ENCODE measurements around the gene CIB4. TPM values are rescaled to one million over a fixed set of nuclear protein-coding genes. Genes with fewer than 3 reads are reported as not detected.

CIB4 gene
- total RNA-seq, 2 experiments from 2014 or later = not detected

GRCh38 chr2:26614216-26615138 lies 26.7 kb downstream of the CIB4 start:
- Mint-ChIP-seq H3K27me3 (peaks cover 4% of the 10 kb centered on the region), H3K27ac (no peak overlapping the region), H3K36me3 (no peaks in the 10 kb centered on the region), H3K4me3 (no peak overlapping the region), H3K9me3 (no peaks in the 10 kb centered on the region), H3K4me1 (peaks cover 9% of the 10 kb centered on the region)
- no peak for DNase-seq

GRCh38 chr2:26613241-26614215 lies 27.6 kb downstream of the CIB4 start:
- H3K4me3 Mint-ChIP-seq = no peak overlapping the region
- no peak overlapping the region for H3K27ac Mint-ChIP-seq
- DNase-seq = no peak
- peaks cover 17% of the 10 kb centered on the region for H3K4me1 Mint-ChIP-seq
- H3K9me3 Mint-ChIP-seq = no peaks in the 10 kb centered on the region
- H3K36me3 Mint-ChIP-seq = no peaks in the 10 kb centered on the region
- no peaks in the 10 kb centered on the region for H3K27me3 Mint-ChIP-seq

GRCh38 chr2:26612522-26613240 lies 28.5 kb downstream of the CIB4 start:
- H3K9me3 Mint-ChIP-seq = no peaks in the 10 kb centered on the region
- no peak overlapping the region for H3K27ac Mint-ChIP-seq
- H3K4me1 Mint-ChIP-seq = peaks cover 17% of the 10 kb centered on the region
- no peak for DNase-seq
- no peaks in the 10 kb centered on the region for H3K36me3 Mint-ChIP-seq
- H3K4me3 Mint-ChIP-seq = no peak overlapping the region
- no peaks in the 10 kb centered on the region for H3K27me3 Mint-ChIP-seq

- Mint-ChIP-seq H3K4me3 (no peak overlapping the region), H3K27ac (no peak overlapping the region), H3K4me1 (peaks cover 17% of the 10 kb centered on the region), H3K27me3 (no peaks in the 10 kb centered on the region), H3K9me3 (no peaks in the 10 kb centered on the region), H3K36me3 (no peaks in the 10 kb centered on the region)
- DNase-seq = no peak
Observed at GRCh38 chr2:26612034-26612433, 29.1 kb downstream of the CIB4 start.

GRCh38 chr2:26610504-26611335 lies 30.4 kb downstream of the CIB4 start:
- Mint-ChIP-seq H3K4me3 (no peak overlapping the region), H3K27me3 (no peaks in the 10 kb centered on the region)
- no peak for DNase-seq

GRCh38 chr2:26609839-26610277 lies 31.3 kb downstream of the CIB4 start:
- no peak for DNase-seq
- peak overlapping the region; percentile 20 for H3K27ac Mint-ChIP-seq
- H3K27me3 Mint-ChIP-seq = no peaks in the 10 kb centered on the region
- no peaks in the 10 kb centered on the region for H3K36me3 Mint-ChIP-seq
- H3K4me3 Mint-ChIP-seq = no peak overlapping the region
- no peaks in the 10 kb centered on the region for H3K9me3 Mint-ChIP-seq
- peaks cover 17% of the 10 kb centered on the region for H3K4me1 Mint-ChIP-seq

More at GRCh38 chr2:26610504-26611335, 30.4 kb downstream of the CIB4 start:
- Mint-ChIP-seq H3K36me3 (no peaks in the 10 kb centered on the region), H3K27ac (peak overlapping the region; percentile 49), H3K9me3 (no peaks in the 10 kb centered on the region), H3K4me1 (peaks cover 17% of the 10 kb centered on the region)

- no peak for DNase-seq
- no peak overlapping the region for H3K4me3 Mint-ChIP-seq
- no peak overlapping the region for H3K27ac Mint-ChIP-seq
- peaks cover 17% of the 10 kb centered on the region for H3K4me1 Mint-ChIP-seq
- H3K27me3 Mint-ChIP-seq = no peaks in the 10 kb centered on the region
- no peaks in the 10 kb centered on the region for H3K36me3 Mint-ChIP-seq
- H3K9me3 Mint-ChIP-seq = no peaks in the 10 kb centered on the region
Observed at GRCh38 chr2:26609205-26609631, 31.9 kb downstream of the CIB4 start.

- peaks cover 17% of the 10 kb centered on the region for H3K4me1 Mint-ChIP-seq
- no peak for DNase-seq
- no peaks in the 10 kb centered on the region for H3K9me3 Mint-ChIP-seq
- no peak overlapping the region for H3K27ac Mint-ChIP-seq
- peaks cover 6% of the 10 kb centered on the region for H3K27me3 Mint-ChIP-seq
- no peak overlapping the region for H3K4me3 Mint-ChIP-seq
- no peaks in the 10 kb centered on the region for H3K36me3 Mint-ChIP-seq
Observed at GRCh38 chr2:26608557-26608956, 32.6 kb downstream of the CIB4 start.

GRCh38 chr2:26607698-26608097 lies 33.5 kb downstream of the CIB4 start:
- H3K4me3 Mint-ChIP-seq = no peak overlapping the region
- H3K9me3 Mint-ChIP-seq = no peaks in the 10 kb centered on the region
- H3K36me3 Mint-ChIP-seq = no peaks in the 10 kb centered on the region
- DNase-seq = no peak
- H3K4me1 Mint-ChIP-seq = peaks cover 17% of the 10 kb centered on the region
- H3K27me3 Mint-ChIP-seq = peaks cover 10% of the 10 kb centered on the region
- H3K27ac Mint-ChIP-seq = no peak overlapping the region

GRCh38 chr2:26606847-26607190 lies 34.3 kb downstream of the CIB4 start:
- H3K4me1 Mint-ChIP-seq = peaks cover 17% of the 10 kb centered on the region
- DNase-seq = no peak
- peaks cover 16% of the 10 kb centered on the region for H3K27me3 Mint-ChIP-seq
- H3K27ac Mint-ChIP-seq = no peak overlapping the region
- H3K36me3 Mint-ChIP-seq = no peaks in the 10 kb centered on the region
- no peaks in the 10 kb centered on the region for H3K9me3 Mint-ChIP-seq
- no peak overlapping the region for H3K4me3 Mint-ChIP-seq

GRCh38 chr2:26605999-26606846 lies 34.9 kb downstream of the CIB4 start:
- no peak for DNase-seq
- H3K27ac Mint-ChIP-seq = no peak overlapping the region
- peaks cover 19% of the 10 kb centered on the region for H3K27me3 Mint-ChIP-seq
- no peaks in the 10 kb centered on the region for H3K36me3 Mint-ChIP-seq
- H3K9me3 Mint-ChIP-seq = no peaks in the 10 kb centered on the region
- peaks cover 17% of the 10 kb centered on the region for H3K4me1 Mint-ChIP-seq
- no peak overlapping the region for H3K4me3 Mint-ChIP-seq

GRCh38 chr2:26605195-26605998 lies 35.8 kb downstream of the CIB4 start:
- H3K4me3 Mint-ChIP-seq = no peak overlapping the region
- H3K36me3 Mint-ChIP-seq = no peaks in the 10 kb centered on the region
- H3K27ac Mint-ChIP-seq = no peak overlapping the region
- no peak for DNase-seq
- H3K27me3 Mint-ChIP-seq = peaks cover 19% of the 10 kb centered on the region
- H3K9me3 Mint-ChIP-seq = no peaks in the 10 kb centered on the region
- H3K4me1 Mint-ChIP-seq = peaks cover 15% of the 10 kb centered on the region

GRCh38 chr2:26602575-26602974 lies 38.6 kb downstream of the CIB4 start:
- Mint-ChIP-seq H3K36me3 (no peaks in the 10 kb centered on the region), H3K9me3 (no peaks in the 10 kb centered on the region), H3K27ac (no peak overlapping the region), H3K4me3 (no peak overlapping the region), H3K4me1 (peaks cover 4% of the 10 kb centered on the region), H3K27me3 (peaks cover 30% of the 10 kb centered on the region)
- no peak for DNase-seq
